ENCODE data around the gene TBC1D12.

TBC1D12 gene

GRCh38 chr10:94428766-94429707 is 26.7 kb downstream of the TBC1D12 start:
- TF ChIP-seq TAF1 (IDR thresholded peaks at IDR 0.05; ENCODE audit: borderline replicate concordance, insufficient read depth, low read length) (no peak), POLR2AphosphoS5 (IDR thresholded peaks at IDR 0.05; ENCODE audit: low read depth, low read length) (no peak), FOXP2 (optimal IDR thresholded peaks at IDR 0.05; ENCODE audit: borderline replicate concordance, extremely low read depth, extremely low read length, insufficient read depth) (no peak), SIN3A (IDR thresholded peaks at IDR 0.05; ENCODE audit: borderline replicate concordance, insufficient read depth, low read length) (no peak), REST (IDR thresholded peaks at IDR 0.05; ENCODE audit: insufficient read depth in 1 of 2, low read depth in 2 of 2, low read length in 2 of 2) (no peak)

DNA sequence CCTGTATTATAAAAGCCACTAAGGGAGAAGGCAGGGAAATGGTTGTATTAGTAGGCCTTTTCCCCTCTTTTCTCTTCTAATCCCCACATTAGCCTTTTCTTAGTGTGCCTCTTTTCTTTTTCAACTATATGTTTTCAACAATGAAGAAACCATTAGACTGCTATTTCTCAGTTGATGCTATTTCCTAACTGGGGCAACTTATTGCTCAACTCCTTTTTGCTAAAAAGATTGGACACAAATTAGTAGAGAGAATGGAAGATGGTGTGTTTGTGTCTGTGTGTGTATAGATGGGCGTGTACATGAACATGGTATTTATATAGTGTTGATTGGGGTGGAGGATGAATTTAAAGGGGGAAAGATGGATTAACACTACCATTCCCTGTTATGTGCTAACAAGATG is 28.4 kb downstream of the TBC1D12 start:
- no peak for TF ChIP-seq POLR2AphosphoS5 (IDR thresholded peaks at IDR 0.05; ENCODE audit: low read depth, low read length)
- TF ChIP-seq REST (IDR thresholded peaks at IDR 0.05; ENCODE audit: insufficient read depth in 1 of 2, low read depth in 2 of 2, low read length in 2 of 2) = no peak
- no peak for TF ChIP-seq TAF1 (IDR thresholded peaks at IDR 0.05; ENCODE audit: borderline replicate concordance, insufficient read depth, low read length)
- TF ChIP-seq SIN3A (IDR thresholded peaks at IDR 0.05; ENCODE audit: borderline replicate concordance, insufficient read depth, low read length) = no peak
- TF ChIP-seq FOXP2 (optimal IDR thresholded peaks at IDR 0.05; ENCODE audit: borderline replicate concordance, extremely low read depth, extremely low read length, insufficient read depth) = no peak

GRCh38 chr10:94432443-94432842 is 30.1 kb downstream of the TBC1D12 start:
- TF ChIP-seq FOXP2 (optimal IDR thresholded peaks at IDR 0.05; ENCODE audit: borderline replicate concordance, extremely low read depth, extremely low read length, insufficient read depth) (no peak), TAF1 (IDR thresholded peaks at IDR 0.05; ENCODE audit: borderline replicate concordance, insufficient read depth, low read length) (no peak)

DNA sequence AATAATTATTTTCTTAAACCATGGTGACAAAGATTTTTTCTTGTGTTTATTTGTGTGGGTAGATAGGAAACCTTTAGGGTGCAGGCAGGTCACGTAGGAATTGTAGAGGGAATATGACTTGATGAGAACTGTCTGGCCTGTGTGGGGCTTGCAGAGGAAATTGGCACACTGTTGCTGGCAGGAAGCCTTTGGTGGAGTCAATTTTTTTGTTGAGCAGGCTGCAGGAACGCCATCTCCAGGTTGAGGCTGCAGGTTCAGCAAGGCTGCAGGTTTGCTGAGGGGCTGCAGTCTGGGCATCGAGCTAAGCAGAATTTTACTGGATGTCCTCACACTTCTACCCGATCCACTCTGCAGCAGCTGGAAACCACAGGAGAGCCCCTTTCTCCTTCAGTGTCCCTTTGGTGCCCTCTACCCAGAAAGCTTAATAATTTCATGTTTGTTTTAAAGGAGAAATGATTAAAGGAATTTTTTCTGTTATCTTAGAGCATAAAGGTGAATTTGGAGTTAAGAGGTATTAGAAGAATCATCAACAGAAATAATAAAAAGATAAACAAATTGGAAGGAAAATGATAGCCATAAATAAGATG is 37.0 kb downstream of the TBC1D12 start:
- TF ChIP-seq TAF1 (IDR thresholded peaks at IDR 0.05; ENCODE audit: borderline replicate concordance, insufficient read depth, low read length) (no peak), POLR2AphosphoS5 (IDR thresholded peaks at IDR 0.05; ENCODE audit: low read depth, low read length) (no peak), FOXP2 (optimal IDR thresholded peaks at IDR 0.05; ENCODE audit: borderline replicate concordance, extremely low read depth, extremely low read length, insufficient read depth) (no peak), REST (IDR thresholded peaks at IDR 0.05; ENCODE audit: insufficient read depth in 1 of 2, low read depth in 2 of 2, low read length in 2 of 2) (no peak), SIN3A (IDR thresholded peaks at IDR 0.05; ENCODE audit: borderline replicate concordance, insufficient read depth, low read length) (no peak)

GRCh38 chr10:94440096-94440495 is 37.8 kb downstream of the TBC1D12 start:
- TF ChIP-seq TAF1 (IDR thresholded peaks at IDR 0.05; ENCODE audit: borderline replicate concordance, insufficient read depth, low read length) (no peak), FOXP2 (optimal IDR thresholded peaks at IDR 0.05; ENCODE audit: borderline replicate concordance, extremely low read depth, extremely low read length, insufficient read depth) (no peak), REST (IDR thresholded peaks at IDR 0.05; ENCODE audit: insufficient read depth in 1 of 2, low read depth in 2 of 2, low read length in 2 of 2) (no peak), SIN3A (IDR thresholded peaks at IDR 0.05; ENCODE audit: borderline replicate concordance, insufficient read depth, low read length) (no peak)

Measured in PFSK-1 (cell line).